Neural cell (in vitro differentiated cells): Measurements from ENCODE around the gene UPF3A.

Experiments
- EZH2 ChIP-seq: fragments of 200-600, 300-800 bp; shearing (Covaris generic), sonication (generic); IDR thresholded peaks from 2 replicates; pipeline ENCODE4 v1.6.1; 2014; ENCODE audit warnings: antibody characterized with exemption, low read length, borderline replicate concordance, mild to moderate bottlenecking; ENCODE audit not compliant: insufficient read depth, poor library complexity, severe bottlenecking
- POLR2AphosphoS5 ChIP-seq: IDR thresholded peaks from 2 replicates; pipeline ENCODE4 v1.6.1; 2012
- TAF1 ChIP-seq: IDR thresholded peaks from 2 replicates; pipeline ENCODE4 v1.6.1; 2012; ENCODE audit warnings: low read depth
- TF ChIP-seq, protein P1 (sequence below): fragments of 450-650 bp; IDR thresholded peaks from 2 replicates; pipeline ENCODE4 v1.5.1; 2014; ENCODE audit warnings: antibody characterized with exemption, mild to moderate bottlenecking, moderate library complexity; ENCODE audit not compliant: poor library complexity, severe bottlenecking

DNA sequence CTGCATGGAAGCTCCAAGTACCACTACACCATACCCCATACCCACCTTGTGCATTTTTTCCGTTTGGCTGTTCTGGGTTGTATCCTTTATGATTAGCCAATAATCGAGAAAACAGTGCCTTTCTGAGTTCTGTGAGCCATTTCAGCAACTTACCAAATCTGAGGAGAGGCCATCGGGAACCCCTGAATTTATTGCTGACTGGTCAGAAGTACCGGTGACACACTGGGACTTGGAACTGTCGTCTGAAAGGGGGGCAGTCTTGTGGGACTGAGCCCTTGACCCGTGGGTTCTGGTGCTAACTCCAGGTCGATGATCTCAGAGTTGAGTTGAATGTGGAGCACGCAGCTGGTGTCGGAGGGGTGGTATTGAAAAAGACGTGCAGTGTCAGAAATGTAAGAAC, 15.0 kb downstream of the UPF3A start:
- TF ChIP-seq, protein P1, sequence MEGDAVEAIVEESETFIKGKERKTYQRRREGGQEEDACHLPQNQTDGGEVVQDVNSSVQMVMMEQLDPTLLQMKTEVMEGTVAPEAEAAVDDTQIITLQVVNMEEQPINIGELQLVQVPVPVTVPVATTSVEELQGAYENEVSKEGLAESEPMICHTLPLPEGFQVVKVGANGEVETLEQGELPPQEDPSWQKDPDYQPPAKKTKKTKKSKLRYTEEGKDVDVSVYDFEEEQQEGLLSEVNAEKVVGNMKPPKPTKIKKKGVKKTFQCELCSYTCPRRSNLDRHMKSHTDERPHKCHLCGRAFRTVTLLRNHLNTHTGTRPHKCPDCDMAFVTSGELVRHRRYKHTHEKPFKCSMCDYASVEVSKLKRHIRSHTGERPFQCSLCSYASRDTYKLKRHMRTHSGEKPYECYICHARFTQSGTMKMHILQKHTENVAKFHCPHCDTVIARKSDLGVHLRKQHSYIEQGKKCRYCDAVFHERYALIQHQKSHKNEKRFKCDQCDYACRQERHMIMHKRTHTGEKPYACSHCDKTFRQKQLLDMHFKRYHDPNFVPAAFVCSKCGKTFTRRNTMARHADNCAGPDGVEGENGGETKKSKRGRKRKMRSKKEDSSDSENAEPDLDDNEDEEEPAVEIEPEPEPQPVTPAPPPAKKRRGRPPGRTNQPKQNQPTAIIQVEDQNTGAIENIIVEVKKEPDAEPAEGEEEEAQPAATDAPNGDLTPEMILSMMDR, result no peak
- TF ChIP-seq EZH2 (no peak), TAF1 (no peak), POLR2AphosphoS5 (no peak)
